H1 (cell line): ENCODE results near the gene MGAT5B. TPM values are rescaled to one million over a fixed set of nuclear protein-coding genes. Genes with fewer than 3 reads are reported as not detected.

ENCODE experiments used
- CTCF ChIA-PET: fragments of 300-600 bp; sonication (Branson Sonifier 250); formaldehyde crosslinking; loops from one replicate; lab custom pipeline; 2021; ENCODE audit not compliant: partially characterized antibody; lab: Charles Lee
- POLR2A ChIA-PET: fragments of 300-600 bp; sonication (Branson Sonifier 250); formaldehyde crosslinking; loops from one replicate; lab custom pipeline; 2021; ENCODE audit warnings: inconsistent platforms; ENCODE audit not compliant: partially characterized antibody; lab: Charles Lee
- DNase-seq, 2 experiments: peaks; one replicate each; pipeline versions ENCODE4 v3.0.0 to v3.0.0-alpha.2; 2010 to 2022; ENCODE audit warnings: low spot score in 2 of 2, low read depth in 1 of 2, mixed read lengths in 1 of 2
- FAIRE-seq: peaks from 2 replicates; lab custom pipeline; 2011; peaks lifted over from hg19 to GRCh38; lab: Jason Lieb, UNC
- H2AFZ ChIP-seq: 2 replicates; pipeline ENCODE4 v1.8.1; 2012; ENCODE audit warnings: low read length, inconsistent platforms
- H2AK5ac ChIP-seq: 2 replicates; pipeline ENCODE4 v1.6.1; 2013; ENCODE audit warnings: low read depth, low read length
- H2BK120ac ChIP-seq: replicated peaks from 2 replicates; pipeline ENCODE3; 2013; ENCODE audit warnings: low read depth, low read length, inconsistent platforms
- H2BK12ac ChIP-seq: 2 replicates; pipeline ENCODE4 v1.6.1; 2013; ENCODE audit warnings: low read depth, low read length
- H2BK15ac ChIP-seq: 2 replicates; pipeline ENCODE4 v1.6.1; 2013; ENCODE audit warnings: low read length
- H2BK20ac ChIP-seq: 2 replicates; pipeline ENCODE4 v1.6.1; 2013; ENCODE audit warnings: low read length
- H2BK5ac ChIP-seq: 2 replicates; pipeline ENCODE4 v1.6.1; 2013; ENCODE audit warnings: low read depth, low read length
- H3K14ac ChIP-seq: 2 replicates; pipeline ENCODE4 v1.6.1; 2013; ENCODE audit warnings: inconsistent platforms; ENCODE audit not compliant: insufficient read length
- H3K18ac ChIP-seq: 2 replicates; pipeline ENCODE4 v1.6.1; 2013; ENCODE audit warnings: low read length; ENCODE audit errors: extremely low read depth
- H3K23ac ChIP-seq: 2 replicates; pipeline ENCODE4 v1.6.1; 2013; ENCODE audit warnings: inconsistent platforms; ENCODE audit not compliant: insufficient read length
- H3K23me2 ChIP-seq: 2 replicates; pipeline ENCODE4 v1.6.1; 2013; ENCODE audit warnings: low read depth, low read length
- H3K27ac ChIP-seq: 2 replicates; pipeline ENCODE4 v1.6.1; 2011; ENCODE audit warnings: low read depth, low read length, inconsistent platforms
- H3K27me3 ChIP-seq, 4 experiments: replicated peaks in 1 of 4; 1 replicate in 1 of 4; 2 replicates in 3 of 4; pipeline versions ENCODE4 v1.6.1 to v1.8.1; 2011 to 2013; ENCODE audit warnings: low read length in 3 of 4, mild to moderate bottlenecking in 3 of 4, inconsistent platforms in 2 of 4, mixed read lengths in 2 of 4, moderate library complexity in 1 of 4; ENCODE audit not compliant: control insufficient read depth in 3 of 4, insufficient read depth in 3 of 4; ENCODE audit errors: extremely low read depth in 1 of 4
- H3K36me3 ChIP-seq, 4 experiments: 2 replicates each; pipeline versions ENCODE4 v1.6.1 to v1.8.1; 2011 to 2013; ENCODE audit warnings: mild to moderate bottlenecking in 4 of 4, low read length in 3 of 4, moderate library complexity in 2 of 4, control low read depth in 1 of 4, inconsistent platforms in 1 of 4; ENCODE audit not compliant: insufficient read depth in 4 of 4, control insufficient read depth in 2 of 4
- H3K4ac ChIP-seq: replicated peaks from 2 replicates; pipeline ENCODE3; 2013; ENCODE audit warnings: low read length, low read depth, mixed read lengths, inconsistent platforms; ENCODE audit not compliant: insufficient read length
- H3K4me1 ChIP-seq, 4 experiments: replicated peaks in 1 of 4; 1 replicate in 1 of 4; 2 replicates in 3 of 4; pipeline versions ENCODE4 v1.6.1 to v1.8.1; 2011 to 2013; ENCODE audit warnings: low read length in 3 of 4, inconsistent platforms in 2 of 4, mixed read lengths in 1 of 4; ENCODE audit not compliant: insufficient read depth in 4 of 4, control insufficient read depth in 3 of 4
- H3K4me2 ChIP-seq, 2 experiments: 2 replicates each; pipeline versions ENCODE4 v1.6.1 to v1.8.1; 2011 to 2013; ENCODE audit warnings: low read depth in 2 of 2, low read length in 2 of 2, control low read depth in 1 of 2, inconsistent platforms in 1 of 2, mild to moderate bottlenecking in 1 of 2; ENCODE audit not compliant: insufficient read depth in 1 of 2
- H3K4me3 ChIP-seq, 4 experiments: fragments of 200-600, 300-600 bp in 1 of 4; sonication (generic), shearing (Covaris generic), sonication (Bioruptor Twin) in 1 of 4; 2 replicates each; pipeline versions ENCODE4 v1.5.1 to v1.8.1; 2011 to 2016; ENCODE audit warnings: low read length in 4 of 4, low read depth in 3 of 4, control low read depth in 2 of 4, inconsistent platforms in 2 of 4, mild to moderate bottlenecking in 2 of 4, mixed read lengths in 1 of 4, moderate library complexity in 1 of 4; ENCODE audit not compliant: insufficient read depth in 2 of 4; ENCODE audit errors: extremely low read depth in 1 of 4
- H3K56ac ChIP-seq: replicated peaks from 2 replicates; pipeline ENCODE3; 2013; ENCODE audit warnings: low read depth, mild to moderate bottlenecking, mixed read lengths, low read length, inconsistent platforms; ENCODE audit not compliant: insufficient read length
- H3K79me1 ChIP-seq: 2 replicates; pipeline ENCODE4 v1.6.1; 2013; ENCODE audit warnings: low read depth, low read length, control low read depth
- H3K79me2 ChIP-seq, 2 experiments: 2 replicates each; pipeline versions ENCODE4 v1.6.1 to v1.8.1; 2012 to 2013; ENCODE audit warnings: low read length in 2 of 2, mild to moderate bottlenecking in 2 of 2, inconsistent platforms in 1 of 2; ENCODE audit not compliant: insufficient read depth in 2 of 2, control insufficient read depth in 1 of 2
- H3K9ac ChIP-seq, 4 experiments: replicated peaks in 1 of 4; 1 replicate in 1 of 4; 2 replicates in 3 of 4; pipeline versions ENCODE4 v1.6.1 to v1.8.1; 2011 to 2013; ENCODE audit warnings: low read depth in 3 of 4, low read length in 3 of 4, control low read depth in 2 of 4, mild to moderate bottlenecking in 2 of 4, moderate library complexity in 2 of 4, inconsistent platforms in 1 of 4; ENCODE audit errors: extremely low read depth in 1 of 4
- H3K9me3 ChIP-seq, 2 experiments: 2 replicates each; pipeline versions ENCODE4 v1.6.1 to v1.8.1; 2012 to 2013; ENCODE audit warnings: mild to moderate bottlenecking in 2 of 2, moderate library complexity in 2 of 2, control low read depth in 1 of 2, inconsistent platforms in 1 of 2, low read depth in 1 of 2, low read length in 1 of 2, mixed read lengths in 1 of 2; ENCODE audit not compliant: insufficient read depth in 2 of 2
- H4K20me1 ChIP-seq, 2 experiments: replicated peaks in 1 of 2; 2 replicates each; pipeline versions ENCODE3 to v1.8.1; 2011 to 2013; ENCODE audit warnings: inconsistent platforms in 2 of 2, low read length in 2 of 2, mild to moderate bottlenecking in 1 of 2; ENCODE audit not compliant: insufficient read depth in 2 of 2, control insufficient read depth in 1 of 2
- H4K5ac ChIP-seq: 2 replicates; pipeline ENCODE4 v1.6.1; 2013; ENCODE audit warnings: low read length, low read depth, mixed read lengths, inconsistent platforms; ENCODE audit not compliant: insufficient read length
- H4K8ac ChIP-seq: 2 replicates; pipeline ENCODE4 v1.8.0; 2013; ENCODE audit warnings: mild to moderate bottlenecking, moderate library complexity, low read length, inconsistent platforms; ENCODE audit not compliant: insufficient read depth; ENCODE audit errors: extremely low read depth
- H4K91ac ChIP-seq: replicated peaks from 2 replicates; pipeline ENCODE3; 2013; ENCODE audit warnings: low read length, mixed read lengths, inconsistent platforms; ENCODE audit not compliant: insufficient read length
- HDAC2 ChIP-seq, 2 experiments: fragments of 300-600 bp in 1 of 2; sonication (generic) in 1 of 2; IDR thresholded peaks; 2 replicates each; pipeline ENCODE4 v1.6.1; 2011 to 2012; ENCODE audit warnings: low read depth in 2 of 2, low read length in 2 of 2, mild to moderate bottlenecking in 2 of 2, moderate library complexity in 2 of 2, borderline replicate concordance in 1 of 2, inconsistent platforms in 1 of 2
- HDAC6 ChIP-seq: IDR thresholded peaks from one replicate; pipeline ENCODE4 v1.7.1; 2012; ENCODE audit warnings: low read depth, mild to moderate bottlenecking, inconsistent platforms, low read length, moderate library complexity
- RXRA ChIP-seq: IDR thresholded peaks from 2 replicates; pipeline ENCODE4 v1.6.1; 2011; ENCODE audit warnings: low read depth, mild to moderate bottlenecking, low read length, moderate library complexity; ENCODE audit not compliant: insufficient read depth
- SUZ12 ChIP-seq: fragments of 200-600 bp; sonication (generic); IDR thresholded peaks from 2 replicates; pipeline ENCODE4 v1.6.1; 2012; ENCODE audit warnings: mild to moderate bottlenecking, inconsistent platforms, low read length, moderate library complexity, mixed read lengths
- TBP ChIP-seq: IDR thresholded peaks from 2 replicates; pipeline ENCODE4 v1.6.1; 2011; ENCODE audit warnings: low read depth, low read length, improper control_type of control experiment
- WGBS, 2 experiments: shearing (Covaris generic) in 1 of 2; methylation state at CpG; one replicate each; pipeline versions ENCODE4 v1.1.6 to v1.1.7; 2013 to 2015; ENCODE audit warnings: low lambda C conversion rate in 2 of 2, mixed read lengths in 2 of 2, inconsistent platforms in 1 of 2, low coverage in 1 of 2, missing lambda C conversion rate in 1 of 2; ENCODE audit not compliant: insufficient replicate concordance in 2 of 2, insufficient coverage in 1 of 2, insufficient read length in 1 of 2; ENCODE audit errors: extremely low coverage in 1 of 2, missing lambda C conversion rate in 1 of 2; 5-methylcytosine and 5-hydroxymethylcytosine counted together
- polyA plus RNA-seq, 7 experiments: library from polyadenylated mRNA; depleted of rRNA in 3 of 7; stranded (reverse) in 5 of 7; unstranded in 2 of 7; fragments of >200 nt in 5 of 7; fragments of 200-250 nt in 2 of 7; gene quantifications; 1 replicate in 5 of 7; 2 replicates in 1 of 7; 4 replicates in 1 of 7; pipeline versions ENCODE4 v1.2.1 to v1.2.3, GENCODE V29; 2011 to 2013; ENCODE audit warnings: missing spikeins in 2 of 7, mixed read lengths in 2 of 7
- total RNA-seq: library from RNA; stranded (reverse); fragmentation: NEBNext Ultra II Directional; extraction: Animal tissue kit (Norgen Biotek cat#: 25700); gene quantifications from 2 replicates; pipeline ENCODE4 v1.2.1, GENCODE V29; 2021

MGAT5B gene
- total and polyA plus RNA-seq, 2 of the 8 experiments (the other 6 are each of a cell fraction or from before 2014, with no cell fraction given), result 7.9 to 8.2 TPM

- no peaks in the 10 kb centered on the region for H3K79me1 ChIP-seq
- no peak overlapping the region for H3K4me2 ChIP-seq
- no peaks in the 10 kb centered on the region for H3K79me2 ChIP-seq
- no peak overlapping the region for H2BK120ac ChIP-seq
- ChIA-PET POLR2A (no interaction called here), CTCF (no interaction called here)
- H4K8ac ChIP-seq, result no peak overlapping the region
- FAIRE-seq (no peak), DNase-seq (no peak)
- H3K14ac ChIP-seq, result no peak overlapping the region
- H4K20me1 ChIP-seq, result peaks cover 0 to 1% of the 10 kb centered on the region in 2 experiments
- WGBS, 2 experiments, result 91% methylated on average over 28 of the region's 28 CpGs; no CpG with 5 or more reads in 1 of the 2 experiments
- H2BK20ac ChIP-seq, result no peak overlapping the region
- no peaks in the 10 kb centered on the region for H3K23me2 ChIP-seq
- H4K5ac ChIP-seq, result no peak overlapping the region
- peaks cover 0 to 5% (median 1%) of the 10 kb centered on the region in 4 experiments; a peak in 2 of 7 replicates for H3K4me1 ChIP-seq
- no peak overlapping the region for H2BK12ac ChIP-seq
- no peak overlapping the region; the same call in 1 of the 2 replicates for H3K27ac ChIP-seq
- no peak overlapping the region; the same call in 1 of the 2 replicates for H3K18ac ChIP-seq
- H4K91ac ChIP-seq, result no peak overlapping the region
- H3K9ac ChIP-seq, result no peak overlapping the region
- no peak overlapping the region for H2BK15ac ChIP-seq
- H3K4ac ChIP-seq, result no peak overlapping the region
- no peak overlapping the region for H3K23ac ChIP-seq
- no peak overlapping the region for H2AFZ ChIP-seq
- no peak overlapping the region for H2BK5ac ChIP-seq
- no peak overlapping the region for H3K56ac ChIP-seq
- no peaks in the 10 kb centered on the region for H3K36me3 ChIP-seq
- no peak overlapping the region for H2AK5ac ChIP-seq
- H3K4me3 ChIP-seq, result no peak overlapping the region
- H3K27me3 ChIP-seq, result no peaks in the 10 kb centered on the region
- no peaks in the 10 kb centered on the region for H3K9me3 ChIP-seq
- TF ChIP-seq HDAC2 (IDR thresholded peaks at IDR 0.05; ENCODE audit: borderline replicate concordance in 1 of 2, low read depth in 2 of 2, low read length in 2 of 2) (no peak), TBP (no peak), SUZ12 (no peak), HDAC6 (no peak), RXRA (no peak)
Observed at GRCh38 chr17:76915840-76916510, 47.8 kb downstream of the MGAT5B start.
